K562 (cell line): ENCODE data around the gene SCAPER. TPM values are rescaled to one million over a fixed set of nuclear protein-coding genes. Genes with fewer than 3 reads are reported as not detected.

Experiments
- ATAC-seq: fragments of 200-7000 bp; cut with Tn5 transposase; 3 replicates; pipeline ENCODE4 v1.9.1; 2020; ENCODE audit warnings: moderate library complexity
- BruUV-seq: library from RNA; stranded (reverse); fragments of 400-500 nt; replicated peaks from 2 replicates; lab custom pipeline; 2021; lab: Mats Ljungman, UMichigan
- CTCF ChIA-PET: fragments of 300-600 bp; formaldehyde crosslinking; extraction: SDS; loops from one replicate; lab custom pipeline; 2021; ENCODE audit warnings: low intra/inter-chr PET ratio; lab: Yijun Ruan, JAX
- POLR2A ChIA-PET: fragments of 300-600, 350-650 bp; sonication (Branson Sonifier 250); formaldehyde crosslinking; extraction: SDS; loops from one replicate; lab custom pipeline; 2021; ENCODE audit warnings: antibody characterized with exemption, inconsistent platforms; lab: Yijun Ruan, JAX
- DNase-seq, 4 experiments: peaks; one replicate each; pipeline versions ENCODE4 v3.0.0 to v3.0.0-alpha.2; 2011 to 2018; ENCODE audit warnings: low spot score in 3 of 4, mixed read lengths in 3 of 4; ENCODE audit errors: extremely low read depth in 1 of 4
- FAIRE-seq: peaks from 2 replicates; lab custom pipeline; 2011; peaks lifted over from hg19 to GRCh38; lab: Jason Lieb, UNC
- H2AFZ ChIP-seq: 2 replicates; pipeline ENCODE4 v1.6.0; 2011; ENCODE audit warnings: low read depth, low read length, control low read depth, inconsistent platforms
- H3K27ac ChIP-seq: fragments of 200-600 bp; 3 replicates; pipeline ENCODE4 v1.8.0; 2011; ENCODE audit warnings: low read depth, mild to moderate bottlenecking, control low read depth, inconsistent platforms, low read length, moderate library complexity, mixed read lengths; ENCODE audit errors: extremely low read depth
- H3K27me3 ChIP-seq, 2 experiments: fragments of 300-600 bp in 1 of 2; 2 replicates in 1 of 2; 3 replicates in 1 of 2; pipeline versions ENCODE4 v1.6.0 to v1.8.0; 2011; ENCODE audit warnings: inconsistent platforms in 2 of 2, low read length in 2 of 2, mild to moderate bottlenecking in 1 of 2, mixed read lengths in 1 of 2, moderate library complexity in 1 of 2; ENCODE audit not compliant: control insufficient read depth in 2 of 2, insufficient read depth in 2 of 2
- H3K36me3 ChIP-seq: fragments of 300-600 bp; 3 replicates; pipeline ENCODE4 v1.8.0; 2011; ENCODE audit warnings: mild to moderate bottlenecking, low read length, inconsistent platforms; ENCODE audit not compliant: control insufficient read depth, insufficient read depth
- H3K4me1 ChIP-seq, 2 experiments: fragments of 200-600 bp in 1 of 2; replicated peaks in 1 of 2; 2 replicates in 1 of 2; 3 replicates in 1 of 2; pipeline versions ENCODE4 v1.5.1 to v1.8.0; 2011; ENCODE audit warnings: inconsistent platforms in 2 of 2, low read length in 2 of 2, mild to moderate bottlenecking in 1 of 2, mixed read lengths in 1 of 2, moderate library complexity in 1 of 2; ENCODE audit not compliant: control insufficient read depth in 2 of 2, insufficient read depth in 2 of 2
- H3K4me2 ChIP-seq: 2 replicates; pipeline ENCODE4 v1.6.1; 2011; ENCODE audit warnings: low read length, control low read depth, inconsistent platforms, mixed read lengths; ENCODE audit not compliant: insufficient read depth
- H3K4me3 ChIP-seq: fragments of 200-600 bp; sonication (generic), shearing (Covaris generic); 2 replicates; pipeline ENCODE4 v1.5.1; 2016; ENCODE audit warnings: control low read depth, inconsistent platforms
- H3K79me2 ChIP-seq: fragments of 200-600 bp; 3 replicates; pipeline ENCODE4 v1.8.0; 2011; ENCODE audit warnings: low read length, inconsistent platforms; ENCODE audit not compliant: control insufficient read depth, insufficient read depth
- H3K9ac ChIP-seq, 2 experiments: 2 replicates each; pipeline versions ENCODE4 v1.6.0 to v1.6.1; 2011; ENCODE audit warnings: low read depth in 2 of 2, low read length in 2 of 2, control low read depth in 1 of 2, inconsistent platforms in 1 of 2, mild to moderate bottlenecking in 1 of 2, mixed read lengths in 1 of 2; ENCODE audit not compliant: insufficient read depth in 1 of 2
- H3K9me1 ChIP-seq: one replicate; pipeline ENCODE4 v1.6.0; 2011; ENCODE audit warnings: inconsistent platforms, mild to moderate bottlenecking, low read length, moderate library complexity; ENCODE audit not compliant: control insufficient read depth, insufficient read depth
- H3K9me3 ChIP-seq: replicated peaks from 2 replicates; pipeline ENCODE4 v1.5.1; 2011; ENCODE audit warnings: low read depth, low read length, inconsistent platforms; ENCODE audit not compliant: control insufficient read depth, insufficient read depth
- H4K20me1 ChIP-seq: replicated peaks from 2 replicates; pipeline ENCODE4 v1.6.1; 2011; ENCODE audit warnings: low read length, inconsistent platforms, mixed read lengths; ENCODE audit not compliant: control insufficient read depth, insufficient read depth
- ATF7 ChIP-seq: fragments of 450-650 bp; IDR thresholded peaks from 2 replicates; pipeline ENCODE4 v1.7.1; 2014; ENCODE audit warnings: mild to moderate bottlenecking, moderate library complexity
- BRCA1 ChIP-seq, 2 experiments: fragments of 450-650 bp in 1 of 2; sonication (generic) in 1 of 2; formaldehyde crosslinking in 1 of 2; IDR thresholded peaks; 2 replicates each; pipeline versions ENCODE4 v1.5.0 to v1.6.1; 2017 to 2020; ENCODE audit warnings: mild to moderate bottlenecking in 1 of 2, missing genetic modification reagents in 1 of 2
- CBFA2T2 ChIP-seq: fragments of 450-650 bp; conservative IDR thresholded peaks from 2 replicates; pipeline ENCODE4 v1.6.1; 2017; ENCODE audit warnings: mild to moderate bottlenecking
- CHD2 ChIP-seq: IDR thresholded peaks from 2 replicates; pipeline ENCODE4 v1.6.1; 2011; ENCODE audit warnings: low read depth, low read length
- JUN ChIP-seq, 2 experiments: sonication (generic) in 1 of 2; formaldehyde crosslinking in 1 of 2; IDR thresholded peaks; 2 replicates each; pipeline versions ENCODE4 v1.6.1 to v1.8.0; 2012 to 2022; ENCODE audit warnings: borderline replicate concordance in 2 of 2, mild to moderate bottlenecking in 2 of 2, improper control_type of control experiment in 1 of 2, low read depth in 1 of 2, low read length in 1 of 2, missing genetic modification reagents in 1 of 2
- PHF8 ChIP-seq: fragments of 200-600 bp; sonication (generic); IDR thresholded peaks from 2 replicates; pipeline ENCODE4 v1.6.1; 2012; ENCODE audit warnings: mixed run types, mild to moderate bottlenecking, inconsistent platforms, low read length, moderate library complexity, borderline replicate concordance
- RBM39 ChIP-seq: fragments of 200-400 bp; formaldehyde crosslinking; optimal IDR thresholded peaks from 2 replicates; pipeline ENCODE3; 2018; ENCODE audit warnings: low read depth, low read length
- SREBF2 ChIP-seq: sonication (generic); formaldehyde crosslinking; IDR thresholded peaks from 2 replicates; pipeline ENCODE4 v1.4.0; 2020; ENCODE audit warnings: mild to moderate bottlenecking, missing genetic modification reagents
- ZBTB8A ChIP-seq: fragments of 450-650 bp; IDR thresholded peaks from 2 replicates; pipeline ENCODE4 v1.6.1; 2018; ENCODE audit warnings: mild to moderate bottlenecking, moderate library complexity; ENCODE audit not compliant: partially characterized antibody
- ZNF174 ChIP-seq: fragments of 250-450 bp; sonication (Bioruptor Pico); IDR thresholded peaks from 2 replicates; pipeline ENCODE4 v1.4.0; 2020; ENCODE audit warnings: mild to moderate bottlenecking
- ZNF311 ChIP-seq: fragments of 250-450 bp; sonication (Bioruptor Pico); IDR thresholded peaks from 2 replicates; pipeline ENCODE4 v1.4.0; 2020; ENCODE audit warnings: mild to moderate bottlenecking, moderate library complexity
- ZNF398 ChIP-seq: fragments of 250-450 bp; sonication (Bioruptor Pico); IDR thresholded peaks from 2 replicates; pipeline ENCODE4 v1.8.0; 2021; ENCODE audit warnings: moderate library complexity, mild to moderate bottlenecking, inconsistent platforms
- ZNF561 ChIP-seq: fragments of 450-650 bp; formaldehyde crosslinking; conservative IDR thresholded peaks from 2 replicates; pipeline ENCODE4 v1.4.0; 2020; ENCODE audit warnings: mild to moderate bottlenecking, moderate library complexity
- ZSCAN32 ChIP-seq: fragments of 450-650 bp; formaldehyde crosslinking; IDR thresholded peaks from 2 replicates; pipeline ENCODE4 v1.4.0; 2020; ENCODE audit warnings: mild to moderate bottlenecking, moderate library complexity
- WGBS: fragments of 100-300 bp; shearing (Covaris generic); methylation state at CpG from one replicate; pipeline ENCODE4 v1.1.6; 2016; ENCODE audit warnings: low coverage, mixed read lengths; ENCODE audit not compliant: insufficient coverage; ENCODE audit errors: missing lambda C conversion rate; 5-methylcytosine and 5-hydroxymethylcytosine counted together
- in situ Hi-C: fragments of 300-500 bp; cut with MboI; formaldehyde crosslinking; loops from 4 replicates; pipeline ENCODE4 v1.15.0; 2018; ENCODE audit warnings: inconsistent platforms, mixed read lengths
- intact Hi-C: fragments of 100-400 bp; cut with micrococcal nuclease; formaldehyde crosslinking; loops from 2 replicates; pipeline ENCODE4 v1.14.2; 2022
- polyA plus RNA-seq, 8 experiments: library from polyadenylated mRNA; depleted of rRNA in 4 of 8; stranded (reverse) in 5 of 8; unstranded in 3 of 8; fragments of >200 nt; fragmentation: Nextera tagmentation in 2 of 8; fragmentation: Illumina TruSeq in 1 of 8; extraction: Ambion mirVana in 2 of 8; extraction: Trizol in 1 of 8; gene quantifications; 2 replicates each; pipeline versions ENCODE4 v1.2.1 to v1.2.3, GENCODE V29; 2011 to 2014; ENCODE audit warnings: inconsistent platforms in 1 of 8, missing spikeins in 1 of 8
- total RNA-seq, 7 experiments: library from RNA; depleted of rRNA in 6 of 7; stranded (reverse); fragments of >200 nt in 6 of 7; fragmentation: Illumina TruSeq in 2 of 7; extraction: Trizol in 2 of 7; gene quantifications; 2 replicates each; pipeline versions ENCODE4 v1.2.1 to v1.2.3, GENCODE V29; 2011 to 2021; ENCODE audit warnings: low replicate concordance in 1 of 7

SCAPER gene
- total and polyA plus RNA-seq, 9 of the 15 experiments (the other 6 are each of a cell fraction or from before 2014, with no cell fraction given), result 1.3 to 5.7 (median 3.2) TPM

GRCh38 chr15:76360416-76360815, 544.7 kb downstream of the SCAPER start:
- no TSS peak for BruUV-seq
- 0% methylated on average over 3 of the region's 3 CpGs for WGBS
- Histone ChIP-seq H3K9ac (no peak overlapping the region), H3K4me1 (no peaks in the 10 kb centered on the region), H3K27me3 (peaks cover 2 to 20% of the 10 kb centered on the region in 2 experiments; a peak in 3 of 5 replicates), H3K4me2 (no peak overlapping the region)
- in situ Hi-C loops, result no loop called here
- no peak for TF ChIP-seq JUN (IDR thresholded peaks at IDR 0.05; ENCODE audit: borderline replicate concordance, low read depth, low read length)
- no peak for TF ChIP-seq JUN (CRISPR knock-in tag; IDR thresholded peaks at IDR 0.05; ENCODE audit: borderline replicate concordance)
- TF ChIP-seq CHD2, result no peak
- TF ChIP-seq ZNF174 (CRISPR knock-in tag), result no peak
- TF ChIP-seq ZNF398 (CRISPR knock-in tag), result no peak
- no peak for TF ChIP-seq ZNF311 (CRISPR knock-in tag)
- TF ChIP-seq ZSCAN32 (CRISPR knock-in tag), result no peak
- TF ChIP-seq SREBF2 (CRISPR knock-in tag), result no peak
- no peak for TF ChIP-seq RBM39
- no peak for TF ChIP-seq CBFA2T2
- TF ChIP-seq ATF7, result no peak
- TF ChIP-seq ZBTB8A, result no peak
- no peak for TF ChIP-seq BRCA1 (IDR thresholded peaks at IDR 0.05)
- no peak for TF ChIP-seq BRCA1 (CRISPR knock-in tag; IDR thresholded peaks at IDR 0.05)
- TF ChIP-seq ZNF561, result no peak
- no peak for TF ChIP-seq PHF8
- TF ChIP-seq, all 486 proteins: peak for 0
- Histone ChIP-seq H4K20me1 (no peaks in the 10 kb centered on the region), H3K36me3 (no peaks in the 10 kb centered on the region), H3K79me2 (no peaks in the 10 kb centered on the region), H3K9me1 (no peaks in the 10 kb centered on the region), H3K27ac (no peak overlapping the region), H3K9me3 (no peaks in the 10 kb centered on the region), H3K4me3 (no peak overlapping the region), H2AFZ (no peak overlapping the region)
- CTCF ChIA-PET, result no interaction called here
- POLR2A ChIA-PET, result interaction anchor here (0.6 kb wide), 1 partner anchor 549 kb away, joined by 3 read pairs; no protein-coding TSS in a partner anchor
- ATAC-seq, result no peak
- DNase-seq, result no peak
- no peak for FAIRE-seq
- intact Hi-C loops, result no loop called here
